ENCODE data around the gene TNFAIP1. TPM values are rescaled to one million over a fixed set of nuclear protein-coding genes. Genes with fewer than 3 reads are reported as not detected.

The TNFAIP1 gene
- total RNA-seq, 1 donor from 2014 or later, result 104 TPM

GRCh38 chr17:28363776-28364650, 28.5 kb downstream of the TNFAIP1 start:
- H3K4me3 Mint-ChIP-seq (ENCODE audit: unreplicated experiment), result no peak overlapping the region
- DNase-seq (ENCODE audit: low spot score), result no peak
- H3K4me1 Mint-ChIP-seq (ENCODE audit: unreplicated experiment), result no peaks in the 10 kb centered on the region
- peaks cover 20% of the 10 kb centered on the region for H3K36me3 Mint-ChIP-seq (ENCODE audit: low read depth, unreplicated experiment)
- H3K27me3 Mint-ChIP-seq (ENCODE audit: unreplicated experiment), result no peaks in the 10 kb centered on the region
- no peak overlapping the region for H3K27ac Mint-ChIP-seq (ENCODE audit: unreplicated experiment)
- no peaks in the 10 kb centered on the region for H3K9me3 Mint-ChIP-seq (ENCODE audit: unreplicated experiment)
- no peak for TF ChIP-seq CTCF (IDR thresholded peaks at IDR 0.05; ENCODE audit: unreplicated experiment)

GRCh38 chr17:28364665-28365363, 29.3 kb downstream of the TNFAIP1 start, which contains the start of gene SEBOX:
SEBOX (minus strand) TSS chr17:28365199; CDS start chr17:28365151, 48 bp downstream.
- no peak within 1 kb of the TSS for H3K27ac Mint-ChIP-seq (ENCODE audit: unreplicated experiment)

GRCh38 chr17:28365487-28365886, 29.9 kb downstream of the TNFAIP1 start:
- Mint-ChIP-seq H3K4me3 (ENCODE audit: unreplicated experiment) (no peak overlapping the region), H3K27ac (ENCODE audit: unreplicated experiment) (no peak overlapping the region), H3K4me1 (ENCODE audit: unreplicated experiment) (no peaks in the 10 kb centered on the region), H3K36me3 (ENCODE audit: low read depth, unreplicated experiment) (peaks cover 12% of the 10 kb centered on the region), H3K27me3 (ENCODE audit: unreplicated experiment) (peaks cover 6% of the 10 kb centered on the region), H3K9me3 (ENCODE audit: unreplicated experiment) (no peaks in the 10 kb centered on the region)
- DNase-seq (ENCODE audit: low spot score), result no peak
- TF ChIP-seq CTCF (IDR thresholded peaks at IDR 0.05; ENCODE audit: unreplicated experiment), result no peak

More at GRCh38 chr17:28364665-28365363, 29.3 kb downstream of the TNFAIP1 start, which contains the start of gene SEBOX:
- H3K9me3 Mint-ChIP-seq (ENCODE audit: unreplicated experiment), result no peaks in the 10 kb centered on the region
- TF ChIP-seq CTCF (IDR thresholded peaks at IDR 0.05; ENCODE audit: unreplicated experiment), result no peak
- no peak within 1 kb of the TSS for H3K4me3 Mint-ChIP-seq (ENCODE audit: unreplicated experiment)
- peaks cover 16% of the 10 kb centered on the region for H3K36me3 Mint-ChIP-seq (ENCODE audit: low read depth, unreplicated experiment)
- peaks cover 4% of the 10 kb centered on the region for H3K27me3 Mint-ChIP-seq (ENCODE audit: unreplicated experiment)
- DNase-seq (ENCODE audit: low spot score), result no peak
- H3K4me1 Mint-ChIP-seq (ENCODE audit: unreplicated experiment), result no peaks in the 10 kb centered on the region

GRCh38 chr17:28366605-28367004, 31.0 kb downstream of the TNFAIP1 start:
- DNase-seq (ENCODE audit: low spot score), result no peak
- Mint-ChIP-seq H3K36me3 (ENCODE audit: low read depth, unreplicated experiment) (peaks cover 4% of the 10 kb centered on the region), H3K4me3 (ENCODE audit: unreplicated experiment) (no peak overlapping the region), H3K27me3 (ENCODE audit: unreplicated experiment) (peaks cover 9% of the 10 kb centered on the region), H3K4me1 (ENCODE audit: unreplicated experiment) (peaks cover 3% of the 10 kb centered on the region), H3K9me3 (ENCODE audit: unreplicated experiment) (no peaks in the 10 kb centered on the region), H3K27ac (ENCODE audit: unreplicated experiment) (no peak overlapping the region)
- TF ChIP-seq CTCF (IDR thresholded peaks at IDR 0.05; ENCODE audit: unreplicated experiment), result no peak

Data from endothelial cell (in vitro differentiated cells).